Body of pancreas (tissue), 4 donors: ENCODE results near the gene MSI2. TPM values are rescaled to one million over a fixed set of nuclear protein-coding genes. Genes with fewer than 3 reads are reported as not detected.

Source experiments
- ATAC-seq: fragments of 150-250 bp; one replicate; pipeline ENCODE4 v1.9.1; 2016
- DNase-seq, 4 donors: peaks; one replicate each; pipeline ENCODE4 v3.0.0-alpha.2; 2019
- H3K27ac ChIP-seq, 4 donors: fragments of 200-600 bp; sonication (generic); 1 replicate in 3 of 4; 2 replicates in 1 of 4; pipeline versions ENCODE4 v1.5.1 to v1.6.1; 2016 to 2019; ENCODE audit warnings: mild to moderate bottlenecking in 1 of 4, mixed read lengths in 1 of 4, moderate library complexity in 1 of 4
- H3K27me3 ChIP-seq, 2 donors: fragments of 200-600 bp; sonication (generic); one replicate each; pipeline ENCODE4 v1.6.0; 2016; ENCODE audit warnings: mild to moderate bottlenecking in 1 of 2
- H3K36me3 ChIP-seq, 2 donors: fragments of 200-600 bp; sonication (generic); replicated peaks in 1 of 2; 2 replicates each; pipeline ENCODE4 v1.5.1; 2016; ENCODE audit warnings: low read depth in 2 of 2; ENCODE audit not compliant: insufficient read depth in 1 of 2
- H3K4me1 ChIP-seq: fragments of 200-600 bp; sonication (generic); one replicate; pipeline ENCODE4 v1.6.0; 2016
- H3K4me3 ChIP-seq, 2 donors: fragments of 200-600 bp; sonication (generic); 1 replicate in 1 of 2; 2 replicates in 1 of 2; pipeline ENCODE4 v1.5.1; 2016 to 2019
- H3K9me3 ChIP-seq, 3 donors: fragments of 200-600 bp; sonication (generic); 1 replicate in 2 of 3; 2 replicates in 1 of 3; pipeline ENCODE4 v1.5.1; 2016
- POLR2A ChIP-seq, 3 donors: fragments of 450-650 bp; IDR thresholded peaks; one replicate each; pipeline ENCODE4 v1.6.1; 2016; ENCODE audit warnings: antibody characterized with exemption in 3 of 3, mild to moderate bottlenecking in 2 of 3
- WGBS, 2 donors: methylation state at CpG; one replicate each; pipeline ENCODE4 v1.1.5; 2017; 5-methylcytosine and 5-hydroxymethylcytosine counted together
- intact Hi-C: fragments of 100-400 bp; cut with DNase I; formaldehyde crosslinking; loops from one replicate; pipeline ENCODE4 v1.15.1; 2023
- total RNA-seq, 2 donors: library from RNA; depleted of rRNA; stranded (reverse); fragments of >200 nt; gene quantifications; one replicate each; pipeline ENCODE4 v1.1.0, GENCODE V29; 2016
- TF ChIP-seq, protein P1 (sequence below), 7 experiments: fragments of 450-650 bp in 4 of 7; fragments of 200-600 bp in 3 of 7; sonication (generic) in 3 of 7; IDR thresholded peaks; one replicate each; pipeline ENCODE4 v1.5.1; 2016 to 2019; ENCODE audit warnings: antibody characterized with exemption in 7 of 7

MSI2 gene
- total RNA-seq, 2 donors from 2014 or later: 21.1 to 28.5 TPM

DNA sequence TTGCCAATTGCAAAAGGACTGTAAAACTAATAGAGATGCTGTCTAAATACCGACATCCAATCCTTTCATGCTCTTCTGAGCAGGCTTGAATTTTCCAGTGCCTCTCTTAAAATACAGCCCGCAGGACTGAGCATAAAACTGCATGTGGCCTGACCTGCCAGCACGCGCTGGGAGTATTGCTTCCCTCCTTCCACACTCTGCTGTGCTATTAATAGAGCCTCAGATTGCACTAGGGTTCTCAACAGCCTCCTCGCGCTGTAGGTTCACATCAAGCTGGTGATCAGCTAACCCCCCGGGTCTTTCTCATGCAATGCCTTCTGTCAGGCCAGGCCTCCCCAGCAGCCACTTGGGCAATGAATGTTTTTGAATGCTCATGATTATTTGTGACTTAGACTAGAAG lies 14.2 kb upstream of the MSI2 start:
- H3K4me3 ChIP-seq: no peak overlapping the region
- H3K4me1 ChIP-seq: no peaks in the 10 kb centered on the region
- no peaks in the 10 kb centered on the region for H3K9me3 ChIP-seq
- WGBS, 2 donors: 53 to 70% methylated on average over 7 of the region's 7 CpGs
- intact Hi-C loops: loop anchor here (5.0 to 10.0 kb wide), 3 partner anchors 423 to 593 kb away; partner anchors contain the start of gene CCDC182
- H3K27me3 ChIP-seq: no peaks in the 10 kb centered on the region
- DNase-seq (no peak), ATAC-seq (no peak)
- H3K27ac ChIP-seq: no peak overlapping the region
- H3K36me3 ChIP-seq: no peaks in the 10 kb centered on the region
- TF ChIP-seq POLR2A (IDR thresholded peaks at IDR 0.05): no peak
- TF ChIP-seq, protein P1, sequence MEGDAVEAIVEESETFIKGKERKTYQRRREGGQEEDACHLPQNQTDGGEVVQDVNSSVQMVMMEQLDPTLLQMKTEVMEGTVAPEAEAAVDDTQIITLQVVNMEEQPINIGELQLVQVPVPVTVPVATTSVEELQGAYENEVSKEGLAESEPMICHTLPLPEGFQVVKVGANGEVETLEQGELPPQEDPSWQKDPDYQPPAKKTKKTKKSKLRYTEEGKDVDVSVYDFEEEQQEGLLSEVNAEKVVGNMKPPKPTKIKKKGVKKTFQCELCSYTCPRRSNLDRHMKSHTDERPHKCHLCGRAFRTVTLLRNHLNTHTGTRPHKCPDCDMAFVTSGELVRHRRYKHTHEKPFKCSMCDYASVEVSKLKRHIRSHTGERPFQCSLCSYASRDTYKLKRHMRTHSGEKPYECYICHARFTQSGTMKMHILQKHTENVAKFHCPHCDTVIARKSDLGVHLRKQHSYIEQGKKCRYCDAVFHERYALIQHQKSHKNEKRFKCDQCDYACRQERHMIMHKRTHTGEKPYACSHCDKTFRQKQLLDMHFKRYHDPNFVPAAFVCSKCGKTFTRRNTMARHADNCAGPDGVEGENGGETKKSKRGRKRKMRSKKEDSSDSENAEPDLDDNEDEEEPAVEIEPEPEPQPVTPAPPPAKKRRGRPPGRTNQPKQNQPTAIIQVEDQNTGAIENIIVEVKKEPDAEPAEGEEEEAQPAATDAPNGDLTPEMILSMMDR (IDR thresholded peaks at IDR 0.05): no peak

DNA sequence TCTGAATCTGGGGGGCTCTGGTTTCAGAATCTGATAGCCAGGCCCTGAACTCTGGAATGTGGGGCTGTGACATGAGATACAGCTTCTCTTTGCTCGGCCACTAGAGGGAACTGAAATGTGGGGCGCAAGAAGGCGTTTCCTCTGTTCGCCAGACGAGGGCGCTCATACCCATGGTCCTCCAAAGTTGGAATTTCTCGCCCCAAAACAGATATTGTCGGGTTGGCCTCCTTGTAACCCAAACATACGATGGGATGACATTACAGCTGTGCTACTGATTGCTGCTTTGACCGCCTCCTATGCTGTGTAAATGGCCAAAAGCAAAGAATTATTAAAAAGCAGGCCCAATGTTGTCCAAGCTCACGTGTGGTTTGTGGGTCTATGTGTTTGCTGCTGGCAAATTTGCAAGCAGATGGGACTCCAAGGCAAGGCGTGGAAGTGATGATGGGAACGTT lies 13.1 kb upstream of the MSI2 start:
- DNase-seq (peak; percentile 66 to 73 (median 70)), ATAC-seq (peak; percentile 77)
- no peak overlapping the region for H3K4me3 ChIP-seq
- H3K4me1 ChIP-seq: no peaks in the 10 kb centered on the region
- intact Hi-C loops: loop anchor here (5.0 to 10.0 kb wide), 3 partner anchors 422 to 592 kb away; partner anchors contain the start of gene CCDC182
- WGBS, 2 donors: 15 to 16% methylated on average over 11 to 13 of the region's 13 CpGs
- no peaks in the 10 kb centered on the region for H3K27me3 ChIP-seq
- no peak overlapping the region for H3K27ac ChIP-seq
- H3K36me3 ChIP-seq: no peaks in the 10 kb centered on the region
- H3K9me3 ChIP-seq: no peaks in the 10 kb centered on the region
- TF ChIP-seq, protein P1 (IDR thresholded peaks at IDR 0.05): peak; percentile 97 to 100 (median 99)
- TF ChIP-seq POLR2A (IDR thresholded peaks at IDR 0.05): no peak

DNA sequence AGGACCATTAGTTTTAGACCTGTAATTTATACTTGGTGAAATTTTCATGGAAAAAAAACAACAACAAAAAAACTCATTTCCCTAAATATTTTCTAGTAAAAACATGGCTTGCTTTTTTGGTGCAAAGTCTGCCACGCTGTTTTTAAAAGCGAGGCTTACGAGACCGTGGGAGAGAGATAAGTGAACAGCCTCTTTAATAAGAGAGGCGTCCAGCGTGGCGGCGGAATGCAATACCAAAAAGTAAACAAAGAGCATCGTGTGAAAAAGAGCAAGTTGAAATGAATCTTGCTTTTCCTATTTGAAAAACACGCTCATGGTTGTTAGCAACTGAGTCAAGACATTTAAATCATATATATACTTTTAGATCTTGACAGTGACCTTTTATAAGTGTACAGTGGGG lies 10.5 kb upstream of the MSI2 start:
- intact Hi-C loops: loop anchor here (10.0 kb wide), 2 partner anchors 419 to 589 kb away; no protein-coding TSS in a partner anchor
- DNase-seq (no peak), ATAC-seq (no peak)
- 39 to 47% methylated on average over 10 of the region's 10 CpGs for WGBS, 2 donors
- TF ChIP-seq POLR2A (IDR thresholded peaks at IDR 0.05): no peak
- TF ChIP-seq, protein P1 (IDR thresholded peaks at IDR 0.05): no peak
- no peak overlapping the region for H3K27ac ChIP-seq
- H3K27me3 ChIP-seq: no peaks in the 10 kb centered on the region
- H3K4me3 ChIP-seq: no peak overlapping the region
- no peaks in the 10 kb centered on the region for H3K4me1 ChIP-seq
- no peaks in the 10 kb centered on the region for H3K36me3 ChIP-seq
- H3K9me3 ChIP-seq: no peaks in the 10 kb centered on the region

DNA sequence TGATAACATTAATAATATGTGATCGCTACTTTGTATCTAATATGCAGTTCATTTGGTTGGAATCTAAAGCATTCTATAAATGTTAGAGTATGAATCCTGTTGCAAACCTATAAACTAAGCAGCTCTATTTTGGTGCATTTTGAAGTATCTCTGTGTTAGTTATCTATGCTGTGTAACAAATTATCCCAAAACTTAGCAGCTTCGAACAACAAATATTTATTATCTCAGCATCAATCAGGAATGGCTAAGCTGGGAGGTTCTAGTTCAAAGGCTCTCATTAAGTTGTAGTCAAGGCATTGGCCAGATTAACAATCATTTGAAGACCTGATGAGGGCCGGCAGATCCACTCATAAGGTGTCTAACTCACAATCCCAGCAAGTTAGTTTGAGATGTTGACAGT lies 10.1 kb upstream of the MSI2 start:
- no peaks in the 10 kb centered on the region for H3K4me1 ChIP-seq
- no peak overlapping the region for H3K27ac ChIP-seq
- no peaks in the 10 kb centered on the region for H3K36me3 ChIP-seq
- TF ChIP-seq, protein P1 (IDR thresholded peaks at IDR 0.05): no peak
- TF ChIP-seq POLR2A (IDR thresholded peaks at IDR 0.05): no peak
- H3K27me3 ChIP-seq: no peaks in the 10 kb centered on the region
- intact Hi-C loops: loop anchor here (10.0 kb wide), 2 partner anchors 419 to 589 kb away; no protein-coding TSS in a partner anchor
- ATAC-seq (no peak), DNase-seq (no peak)
- WGBS, 2 donors: 92% methylated on average over 3 of the region's 3 CpGs
- no peak overlapping the region for H3K4me3 ChIP-seq
- no peaks in the 10 kb centered on the region for H3K9me3 ChIP-seq

DNA sequence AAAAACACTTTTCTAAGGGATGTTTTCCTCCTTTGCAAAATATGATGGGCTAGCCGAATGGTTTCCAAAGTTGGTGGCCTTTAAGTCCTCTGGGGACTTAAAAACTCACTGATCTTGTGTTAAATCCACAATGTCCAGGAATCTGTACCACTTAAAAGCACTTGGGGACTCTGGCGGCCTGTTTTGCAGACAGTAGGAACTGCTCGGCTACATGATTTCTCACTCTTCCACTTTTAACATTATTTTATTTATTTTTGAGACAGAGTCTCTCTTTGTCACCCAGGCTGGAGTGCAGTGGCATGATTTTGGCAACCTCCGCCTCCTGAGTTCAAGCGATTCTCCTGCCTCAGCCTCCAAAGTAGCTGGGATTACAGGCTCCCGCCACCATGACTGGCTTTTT lies 9.1 kb upstream of the MSI2 start:
- TF ChIP-seq, protein P1 (IDR thresholded peaks at IDR 0.05): no peak
- TF ChIP-seq POLR2A (IDR thresholded peaks at IDR 0.05): no peak
- intact Hi-C loops: loop anchor here (10.0 kb wide), 2 partner anchors 418 to 588 kb away; no protein-coding TSS in a partner anchor
- no peaks in the 10 kb centered on the region for H3K9me3 ChIP-seq
- H3K4me3 ChIP-seq: no peak overlapping the region
- no peaks in the 10 kb centered on the region for H3K36me3 ChIP-seq
- no peaks in the 10 kb centered on the region for H3K27me3 ChIP-seq
- 88 to 89% methylated on average over 6 of the region's 6 CpGs for WGBS, 2 donors
- DNase-seq (no peak), ATAC-seq (no peak)
- H3K4me1 ChIP-seq: no peaks in the 10 kb centered on the region
- H3K27ac ChIP-seq: no peak overlapping the region
